Liver (tissue), 6 donors: ENCODE data around the gene EVA1C. TPM values are rescaled to one million over a fixed set of nuclear protein-coding genes. Genes with fewer than 3 reads are reported as not detected.

Experiments used
- polyA plus RNA-seq, 2 donors: library from polyadenylated mRNA; stranded (reverse) in 1 of 2; unstranded in 1 of 2; fragments of 200-250 nt in 1 of 2; fragments of >200 nt in 1 of 2; fragmentation: Nextera tagmentation in 1 of 2; extraction: Ambion mirVana in 1 of 2; gene quantifications; one replicate each; pipeline versions ENCODE4 v1.2.1 to v1.2.3, GENCODE V29; 2013 to 2015
- small RNA-seq: library from RNA; depleted of rRNA; stranded (forward); fragments of <200 nt; gene quantifications from one replicate; pipeline ENCODE3, GENCODE V24; 2014
- total RNA-seq, 2 donors: library from RNA; depleted of rRNA; stranded (reverse); fragments of >200 nt; gene quantifications; one replicate each; pipeline ENCODE4 v1.2.3, GENCODE V29; 2014
- TF ChIP-seq, protein P1 (sequence below): fragments of 150-350 bp; IDR thresholded peaks from 2 replicates; pipeline ENCODE4 v1.5.1; 2017; ENCODE audit warnings: improper control_type of control experiment, low read depth, low read length; ENCODE audit not compliant: missing input control
- donor health status: healthy.
- donor health status: healthy.
- donor health status: healthy.

Gene EVA1C
- total and polyA plus RNA-seq, 4 donors, result 0.47 to 3.3 (median 2.4) TPM

DNA sequence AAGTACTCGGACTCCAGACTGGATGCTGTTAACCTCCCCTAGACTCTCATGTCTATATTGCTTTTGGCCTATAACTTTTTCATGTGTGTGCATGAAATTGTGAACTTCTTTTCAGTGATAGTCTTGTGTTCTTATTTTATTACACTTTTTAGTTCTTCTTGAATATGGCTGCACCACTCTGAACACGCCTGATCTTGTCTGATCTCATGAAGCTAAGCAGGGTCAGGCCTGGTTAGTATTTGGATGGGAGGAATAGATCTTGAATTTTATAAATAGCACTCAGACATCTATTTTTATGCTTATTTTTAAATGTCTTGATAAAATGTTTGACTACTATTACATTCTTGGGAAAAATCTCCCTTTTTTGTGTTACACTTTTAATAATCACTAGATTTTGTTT lies 150.4 kb downstream of the EVA1C start (continued):
- TF ChIP-seq, protein P1, sequence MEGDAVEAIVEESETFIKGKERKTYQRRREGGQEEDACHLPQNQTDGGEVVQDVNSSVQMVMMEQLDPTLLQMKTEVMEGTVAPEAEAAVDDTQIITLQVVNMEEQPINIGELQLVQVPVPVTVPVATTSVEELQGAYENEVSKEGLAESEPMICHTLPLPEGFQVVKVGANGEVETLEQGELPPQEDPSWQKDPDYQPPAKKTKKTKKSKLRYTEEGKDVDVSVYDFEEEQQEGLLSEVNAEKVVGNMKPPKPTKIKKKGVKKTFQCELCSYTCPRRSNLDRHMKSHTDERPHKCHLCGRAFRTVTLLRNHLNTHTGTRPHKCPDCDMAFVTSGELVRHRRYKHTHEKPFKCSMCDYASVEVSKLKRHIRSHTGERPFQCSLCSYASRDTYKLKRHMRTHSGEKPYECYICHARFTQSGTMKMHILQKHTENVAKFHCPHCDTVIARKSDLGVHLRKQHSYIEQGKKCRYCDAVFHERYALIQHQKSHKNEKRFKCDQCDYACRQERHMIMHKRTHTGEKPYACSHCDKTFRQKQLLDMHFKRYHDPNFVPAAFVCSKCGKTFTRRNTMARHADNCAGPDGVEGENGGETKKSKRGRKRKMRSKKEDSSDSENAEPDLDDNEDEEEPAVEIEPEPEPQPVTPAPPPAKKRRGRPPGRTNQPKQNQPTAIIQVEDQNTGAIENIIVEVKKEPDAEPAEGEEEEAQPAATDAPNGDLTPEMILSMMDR, result no peak

Small RNAs within 50 kb of the gene (small RNA-seq; reads per million reads assigned to genes)
- gene RF00438 (not detected), gene RNA5SP490 (0.09 reads per million), gene SNORA80A (18.0 reads per million, percentile 95 among the genes with 10 or more reads in this experiment)

Other genes starting within 250 kb of the EVA1C start
- 10 to 100 TPM in 1 of 2 donors, 1 to 10 TPM in 1; 1.1 to 10.1 TPM for gene MIS18A, start 133.7 kb upstream of the EVA1C start, total RNA-seq
- gene MIS18A, start 133.7 kb upstream of the EVA1C start, polyA plus RNA-seq, result 1 to 10 TPM; 2.4 to 2.8 TPM
- under 1 TPM in 1 of 2 donors, not detected in 1; 0.79 TPM for gene MRAP, start 113.9 kb upstream of the EVA1C start, total RNA-seq
- under 1 TPM in 1 of 2 donors, not detected in 1; 0.17 TPM for gene MRAP, start 113.9 kb upstream of the EVA1C start, polyA plus RNA-seq
- 10 to 100 TPM in 1 of 2 donors, 1 to 10 TPM in 1; 9.6 to 14.5 TPM for gene URB1, start 19.7 kb upstream of the EVA1C start, total RNA-seq
- 1 to 10 TPM; 2.8 to 4.6 TPM for gene URB1, start 19.7 kb upstream of the EVA1C start, polyA plus RNA-seq
- 1 to 10 TPM; 1.1 to 1.9 TPM for gene TCP10L, start 172.8 kb downstream of the EVA1C start, total RNA-seq
- 1 to 10 TPM; 3.7 to 8.0 TPM for gene TCP10L, start 172.8 kb downstream of the EVA1C start, polyA plus RNA-seq
- 10 to 100 TPM; 13.1 to 14.8 TPM for gene CFAP298, start 199.7 kb downstream of the EVA1C start, total RNA-seq
- 10 to 100 TPM; 15.7 to 19.8 TPM for gene CFAP298, start 199.7 kb downstream of the EVA1C start, polyA plus RNA-seq